ENCODE measurements around the gene ATF4.

The ATF4 gene

GRCh38 chr22:39479254-39479653, 41.1 kb upstream of the ATF4 start:
- no peak overlapping the region for H3K4me3 ChIP-seq (ENCODE audit: low read length)
- no peaks in the 10 kb centered on the region for H3K36me3 ChIP-seq (ENCODE audit: control insufficient read depth, insufficient read depth, low read length, severe bottlenecking)
- no peak for DNase-seq (ENCODE audit: low read depth)
- peaks cover 13% of the 10 kb centered on the region for H3K27me3 ChIP-seq (replicated peaks; ENCODE audit: control insufficient read depth, insufficient read depth, low read length)
- peaks cover 6% of the 10 kb centered on the region for H3K4me1 ChIP-seq (ENCODE audit: control insufficient read depth, insufficient read depth, low read length)
- no peak overlapping the region for H3K9ac ChIP-seq (ENCODE audit: low read length)
- H3K9me3 ChIP-seq (ENCODE audit: control insufficient read depth, low read length) = no peaks in the 10 kb centered on the region

DNA sequence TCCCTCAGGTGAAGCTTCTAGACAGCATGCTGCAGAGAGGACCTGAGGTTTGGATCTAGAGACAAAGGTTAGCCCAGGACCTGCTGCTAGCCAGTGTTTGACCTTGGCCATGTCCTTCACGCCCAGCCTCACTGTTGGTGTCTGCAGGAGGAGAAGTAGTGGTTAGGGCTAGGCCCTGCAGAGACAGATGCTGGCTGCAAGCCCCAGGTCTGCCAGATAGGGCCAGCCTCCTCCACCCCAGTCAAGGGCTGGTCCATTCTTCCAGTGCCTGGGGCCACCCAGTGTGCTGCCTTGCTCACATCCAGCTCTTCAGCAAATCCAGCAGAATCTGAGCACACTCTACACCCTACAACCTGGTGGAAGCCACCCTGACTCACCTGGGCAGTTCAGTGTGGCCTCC, 39.8 kb upstream of the ATF4 start:
- H3K27me3 ChIP-seq (replicated peaks; ENCODE audit: control insufficient read depth, insufficient read depth, low read length) = peaks cover 13% of the 10 kb centered on the region
- H3K9me3 ChIP-seq (ENCODE audit: control insufficient read depth, low read length) = no peaks in the 10 kb centered on the region
- H3K36me3 ChIP-seq (ENCODE audit: control insufficient read depth, insufficient read depth, low read length, severe bottlenecking) = no peaks in the 10 kb centered on the region
- H3K9ac ChIP-seq (ENCODE audit: low read length) = no peak overlapping the region
- no peak overlapping the region for H3K4me3 ChIP-seq (ENCODE audit: low read length)
- no peak for DNase-seq (ENCODE audit: low read depth)
- no peaks in the 10 kb centered on the region for H3K4me1 ChIP-seq (ENCODE audit: control insufficient read depth, insufficient read depth, low read length)

DNA sequence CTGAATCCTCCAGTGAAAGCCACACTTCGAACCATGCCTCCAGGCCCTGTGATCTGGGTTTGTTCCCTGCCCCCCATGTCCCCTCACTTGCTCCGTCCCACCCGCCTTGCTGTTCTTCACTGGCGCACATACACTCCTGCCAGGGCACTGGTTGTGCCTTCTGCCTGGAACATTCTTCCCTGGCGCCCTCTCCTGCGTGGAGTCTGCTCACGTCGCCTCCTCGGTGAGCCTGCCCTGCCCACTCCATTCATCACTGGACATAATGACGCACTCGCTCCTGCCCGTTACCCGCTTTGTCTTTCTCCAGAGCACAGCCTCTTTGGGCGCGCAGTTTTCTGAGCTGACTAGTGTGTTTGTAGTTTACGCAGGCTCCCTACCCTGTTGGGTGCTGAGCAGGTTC, 39.3 kb upstream of the ATF4 start:
- no peak for DNase-seq (ENCODE audit: low read depth)
- H3K4me3 ChIP-seq (ENCODE audit: low read length) = no peak overlapping the region
- H3K9me3 ChIP-seq (ENCODE audit: control insufficient read depth, low read length) = no peaks in the 10 kb centered on the region
- H3K9ac ChIP-seq (ENCODE audit: low read length) = no peak overlapping the region
- peaks cover 13% of the 10 kb centered on the region for H3K27me3 ChIP-seq (replicated peaks; ENCODE audit: control insufficient read depth, insufficient read depth, low read length)
- H3K36me3 ChIP-seq (ENCODE audit: control insufficient read depth, insufficient read depth, low read length, severe bottlenecking) = no peaks in the 10 kb centered on the region
- H3K4me1 ChIP-seq (ENCODE audit: control insufficient read depth, insufficient read depth, low read length) = no peaks in the 10 kb centered on the region

- peaks cover 13% of the 10 kb centered on the region for H3K27me3 ChIP-seq (replicated peaks; ENCODE audit: control insufficient read depth, insufficient read depth, low read length)
- no peaks in the 10 kb centered on the region for H3K9me3 ChIP-seq (ENCODE audit: control insufficient read depth, low read length)
- H3K4me3 ChIP-seq (ENCODE audit: low read length) = no peak overlapping the region
- DNase-seq (ENCODE audit: low read depth) = no peak
- H3K4me1 ChIP-seq (ENCODE audit: control insufficient read depth, insufficient read depth, low read length) = peaks cover 1% of the 10 kb centered on the region
- no peak overlapping the region for H3K9ac ChIP-seq (ENCODE audit: low read length)
- no peaks in the 10 kb centered on the region for H3K36me3 ChIP-seq (ENCODE audit: control insufficient read depth, insufficient read depth, low read length, severe bottlenecking)
Observed at GRCh38 chr22:39481595-39481994, 38.8 kb upstream of the ATF4 start.

DNA sequence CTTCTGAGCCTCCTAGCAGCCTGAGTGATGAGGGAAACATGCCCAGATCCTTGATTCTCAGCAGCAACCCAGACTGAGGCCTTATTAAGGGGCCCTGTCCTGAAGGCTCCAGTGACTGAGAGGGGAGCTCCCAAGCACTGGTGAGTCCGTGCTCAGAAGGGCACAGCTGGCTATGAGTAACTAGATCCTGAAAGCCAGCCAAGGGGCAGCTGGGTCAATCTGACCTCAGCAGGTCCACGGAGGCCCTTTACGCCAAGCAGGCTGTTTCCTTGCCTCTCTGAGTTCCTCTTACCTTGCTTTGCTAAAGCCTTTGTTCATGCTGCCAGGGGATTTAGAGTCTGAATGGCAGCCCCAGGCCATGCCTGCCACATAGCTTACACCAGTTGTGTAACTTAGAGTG, 37.6 kb upstream of the ATF4 start:
- Histone ChIP-seq H3K9me3 (ENCODE audit: control insufficient read depth, low read length) (no peaks in the 10 kb centered on the region), H3K4me1 (ENCODE audit: control insufficient read depth, insufficient read depth, low read length) (peaks cover 3% of the 10 kb centered on the region), H3K4me3 (ENCODE audit: low read length) (no peak overlapping the region), H3K36me3 (ENCODE audit: control insufficient read depth, insufficient read depth, low read length, severe bottlenecking) (no peaks in the 10 kb centered on the region), H3K27me3 (replicated peaks; ENCODE audit: control insufficient read depth, insufficient read depth, low read length) (peaks cover 13% of the 10 kb centered on the region), H3K9ac (ENCODE audit: low read length) (no peak overlapping the region)
- DNase-seq (ENCODE audit: low read depth) = no peak

GRCh38 chr22:39486951-39487825, 33.2 kb upstream of the ATF4 start:
- Histone ChIP-seq H3K4me3 (ENCODE audit: low read length) (no peak overlapping the region), H3K27me3 (replicated peaks; ENCODE audit: control insufficient read depth, insufficient read depth, low read length) (peaks cover 5% of the 10 kb centered on the region), H3K36me3 (ENCODE audit: control insufficient read depth, insufficient read depth, low read length, severe bottlenecking) (no peaks in the 10 kb centered on the region), H3K4me1 (ENCODE audit: control insufficient read depth, insufficient read depth, low read length) (peaks cover 3% of the 10 kb centered on the region), H3K9ac (ENCODE audit: low read length) (no peak overlapping the region), H3K9me3 (ENCODE audit: control insufficient read depth, low read length) (no peaks in the 10 kb centered on the region)
- no peak for DNase-seq (ENCODE audit: low read depth)

DNA sequence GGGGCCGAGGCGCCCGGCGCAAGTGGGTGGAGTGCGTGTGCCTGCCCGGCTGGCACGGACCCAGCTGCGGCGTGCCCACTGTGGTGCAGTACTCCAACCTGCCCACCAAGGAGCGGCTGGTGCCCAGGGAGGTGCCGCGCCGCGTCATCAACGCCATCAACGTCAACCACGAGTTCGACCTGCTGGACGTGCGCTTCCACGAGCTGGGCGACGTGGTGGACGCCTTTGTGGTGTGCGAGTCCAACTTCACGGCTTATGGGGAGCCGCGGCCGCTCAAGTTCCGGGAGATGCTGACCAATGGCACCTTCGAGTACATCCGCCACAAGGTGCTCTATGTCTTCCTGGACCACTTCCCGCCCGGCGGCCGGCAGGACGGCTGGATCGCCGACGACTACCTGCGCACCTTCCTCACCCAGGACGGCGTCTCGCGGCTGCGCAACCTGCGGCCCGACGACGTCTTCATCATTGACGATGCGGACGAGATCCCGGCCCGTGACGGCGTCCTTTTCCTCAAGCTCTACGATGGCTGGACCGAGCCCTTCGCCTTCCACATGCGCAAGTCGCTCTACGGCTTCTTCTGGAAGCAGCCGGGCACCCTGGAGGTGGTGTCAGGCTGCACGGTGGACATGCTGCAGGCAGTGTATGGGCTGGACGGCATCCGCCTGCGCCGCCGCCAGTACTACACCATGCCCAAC, 32.4 kb upstream of the ATF4 start:
- Histone ChIP-seq H3K27me3 (replicated peaks; ENCODE audit: control insufficient read depth, insufficient read depth, low read length) (peaks cover 5% of the 10 kb centered on the region), H3K9me3 (ENCODE audit: control insufficient read depth, low read length) (no peaks in the 10 kb centered on the region), H3K4me1 (ENCODE audit: control insufficient read depth, insufficient read depth, low read length) (peaks cover 3% of the 10 kb centered on the region), H3K4me3 (ENCODE audit: low read length) (no peak overlapping the region), H3K9ac (ENCODE audit: low read length) (no peak overlapping the region), H3K36me3 (ENCODE audit: control insufficient read depth, insufficient read depth, low read length, severe bottlenecking) (no peaks in the 10 kb centered on the region)
- no peak for DNase-seq (ENCODE audit: low read depth)

DNA sequence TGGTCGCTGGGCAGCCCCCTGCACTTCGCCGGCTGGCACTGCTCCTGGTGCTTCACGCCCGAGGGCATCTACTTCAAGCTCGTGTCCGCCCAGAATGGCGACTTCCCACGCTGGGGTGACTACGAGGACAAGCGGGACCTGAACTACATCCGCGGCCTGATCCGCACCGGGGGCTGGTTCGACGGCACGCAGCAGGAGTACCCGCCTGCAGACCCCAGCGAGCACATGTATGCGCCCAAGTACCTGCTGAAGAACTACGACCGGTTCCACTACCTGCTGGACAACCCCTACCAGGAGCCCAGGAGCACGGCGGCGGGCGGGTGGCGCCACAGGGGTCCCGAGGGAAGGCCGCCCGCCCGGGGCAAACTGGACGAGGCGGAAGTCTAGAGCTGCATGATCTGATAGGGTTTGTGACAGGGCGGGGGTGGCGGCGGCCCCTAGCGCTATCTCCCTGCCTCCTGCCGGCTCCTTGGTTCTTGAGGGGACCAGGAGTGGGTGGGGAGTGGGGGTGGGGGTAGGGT, 31.7 kb upstream of the ATF4 start:
- no peak overlapping the region for H3K4me3 ChIP-seq (ENCODE audit: low read length)
- no peak for DNase-seq (ENCODE audit: low read depth)
- no peak overlapping the region for H3K9ac ChIP-seq (ENCODE audit: low read length)
- H3K4me1 ChIP-seq (ENCODE audit: control insufficient read depth, insufficient read depth, low read length) = peaks cover 7% of the 10 kb centered on the region
- H3K9me3 ChIP-seq (ENCODE audit: control insufficient read depth, low read length) = no peaks in the 10 kb centered on the region
- peaks cover 3% of the 10 kb centered on the region for H3K27me3 ChIP-seq (replicated peaks; ENCODE audit: control insufficient read depth, insufficient read depth, low read length)
- no peaks in the 10 kb centered on the region for H3K36me3 ChIP-seq (ENCODE audit: control insufficient read depth, insufficient read depth, low read length, severe bottlenecking)

DNA sequence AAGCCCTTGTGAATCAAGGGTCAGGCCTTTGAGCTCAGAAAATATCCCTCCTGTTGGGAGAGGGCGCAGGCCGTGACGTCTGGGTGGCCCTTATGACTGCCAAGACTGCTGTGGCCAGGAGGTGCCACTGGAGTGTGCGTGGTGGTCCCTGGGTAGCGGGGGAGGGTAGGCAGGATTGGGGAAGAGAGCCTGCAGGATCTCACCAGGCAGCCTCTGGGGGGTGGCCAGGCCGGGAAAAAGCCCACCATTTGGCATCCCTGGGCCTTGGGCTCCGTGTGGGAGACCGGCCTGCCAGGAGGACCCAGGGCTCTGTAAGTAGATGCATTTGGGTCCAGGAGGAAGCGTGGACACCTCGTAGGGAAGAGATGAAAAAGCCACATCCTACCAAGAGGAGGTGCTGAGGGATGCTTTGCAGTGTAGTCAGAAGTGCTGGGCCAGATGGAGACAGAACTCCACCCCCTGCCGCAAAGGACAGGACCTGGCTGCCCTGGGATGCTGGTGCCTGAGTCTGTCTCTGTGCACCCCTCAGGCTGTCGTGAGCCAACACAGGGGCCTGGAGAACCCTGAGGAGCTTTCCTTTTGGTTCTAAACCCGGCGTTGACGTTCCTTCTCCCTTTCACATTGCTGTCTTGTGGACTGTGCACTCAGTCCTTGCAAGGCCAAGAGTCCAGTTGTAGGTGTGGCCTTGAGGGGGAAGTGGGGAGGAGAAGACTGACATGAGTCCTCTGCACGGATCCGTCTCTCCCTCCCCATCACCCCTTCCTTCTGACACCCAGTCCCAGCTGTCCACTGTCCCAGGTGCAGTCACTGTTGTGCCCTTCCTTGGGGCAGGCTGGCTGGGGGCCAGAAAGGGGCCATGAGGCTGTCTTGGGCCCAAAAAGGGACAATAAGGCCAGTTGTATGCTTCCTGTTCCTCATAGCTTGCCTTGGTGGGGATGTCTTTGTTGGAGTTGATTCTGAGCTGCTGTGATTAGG, 31.0 kb upstream of the ATF4 start:
- DNase-seq (ENCODE audit: low read depth) = no peak
- H3K4me3 ChIP-seq (ENCODE audit: low read length) = no peak overlapping the region
- no peaks in the 10 kb centered on the region for H3K27me3 ChIP-seq (replicated peaks; ENCODE audit: control insufficient read depth, insufficient read depth, low read length)
- no peak overlapping the region for H3K9ac ChIP-seq (ENCODE audit: low read length)
- no peaks in the 10 kb centered on the region for H3K36me3 ChIP-seq (ENCODE audit: control insufficient read depth, insufficient read depth, low read length, severe bottlenecking)
- H3K4me1 ChIP-seq (ENCODE audit: control insufficient read depth, insufficient read depth, low read length) = peaks cover 14% of the 10 kb centered on the region
- H3K9me3 ChIP-seq (ENCODE audit: control insufficient read depth, low read length) = no peaks in the 10 kb centered on the region

DNA sequence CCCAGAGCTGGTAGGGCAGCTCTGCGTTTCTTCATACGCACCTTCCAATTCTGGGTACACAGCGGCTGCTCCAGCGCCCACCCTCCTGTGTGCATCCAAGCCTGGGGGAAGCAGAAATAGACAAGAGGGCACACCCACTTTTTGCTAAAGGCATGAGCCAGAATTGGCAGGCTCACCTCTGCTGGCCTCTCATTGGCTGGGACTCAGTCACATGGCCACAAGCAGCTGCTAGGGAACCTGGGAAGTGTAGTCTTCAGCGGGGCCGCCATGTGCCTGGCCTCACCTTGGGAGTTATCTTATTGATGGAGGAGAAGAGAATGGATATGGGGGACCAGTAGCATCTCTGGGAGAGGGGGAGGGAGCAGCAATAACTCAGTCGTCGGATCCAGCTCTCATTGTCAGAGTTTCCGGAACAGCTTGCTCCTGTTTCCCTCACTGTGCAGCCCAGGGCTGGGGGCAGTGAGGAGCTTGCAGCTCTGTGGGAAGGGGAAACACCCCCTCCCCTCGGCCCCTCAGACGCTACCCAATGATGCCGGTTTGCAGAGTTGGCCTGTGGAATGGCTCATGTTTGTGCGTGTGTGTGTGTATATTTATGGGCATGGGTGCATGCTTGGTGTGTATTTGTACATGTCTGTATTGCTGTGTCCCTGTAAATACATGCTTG, 30.1 kb upstream of the ATF4 start:
- peak; percentile 63 for DNase-seq (ENCODE audit: low read depth)
- Histone ChIP-seq H3K4me1 (ENCODE audit: control insufficient read depth, insufficient read depth, low read length) (peaks cover 21% of the 10 kb centered on the region), H3K9me3 (ENCODE audit: control insufficient read depth, low read length) (no peaks in the 10 kb centered on the region), H3K4me3 (ENCODE audit: low read length) (no peak overlapping the region), H3K36me3 (ENCODE audit: control insufficient read depth, insufficient read depth, low read length, severe bottlenecking) (no peaks in the 10 kb centered on the region), H3K27me3 (replicated peaks; ENCODE audit: control insufficient read depth, insufficient read depth, low read length) (no peaks in the 10 kb centered on the region), H3K9ac (ENCODE audit: low read length) (no peak overlapping the region)

All from adipocyte (in vitro differentiated cells).